Activated naive CD4-positive, alpha-beta T cell treated with anti-CD3 and anti-CD28 coated beads, Interleukin-2, amount 50 U/mL, for 16 hours (primary cell): ENCODE data around the gene DNM1.

Experiments used
- DNase-seq: peaks from one replicate; pipeline ENCODE4 v3.0.0-alpha.2; 2020

The DNM1 gene

DNA sequence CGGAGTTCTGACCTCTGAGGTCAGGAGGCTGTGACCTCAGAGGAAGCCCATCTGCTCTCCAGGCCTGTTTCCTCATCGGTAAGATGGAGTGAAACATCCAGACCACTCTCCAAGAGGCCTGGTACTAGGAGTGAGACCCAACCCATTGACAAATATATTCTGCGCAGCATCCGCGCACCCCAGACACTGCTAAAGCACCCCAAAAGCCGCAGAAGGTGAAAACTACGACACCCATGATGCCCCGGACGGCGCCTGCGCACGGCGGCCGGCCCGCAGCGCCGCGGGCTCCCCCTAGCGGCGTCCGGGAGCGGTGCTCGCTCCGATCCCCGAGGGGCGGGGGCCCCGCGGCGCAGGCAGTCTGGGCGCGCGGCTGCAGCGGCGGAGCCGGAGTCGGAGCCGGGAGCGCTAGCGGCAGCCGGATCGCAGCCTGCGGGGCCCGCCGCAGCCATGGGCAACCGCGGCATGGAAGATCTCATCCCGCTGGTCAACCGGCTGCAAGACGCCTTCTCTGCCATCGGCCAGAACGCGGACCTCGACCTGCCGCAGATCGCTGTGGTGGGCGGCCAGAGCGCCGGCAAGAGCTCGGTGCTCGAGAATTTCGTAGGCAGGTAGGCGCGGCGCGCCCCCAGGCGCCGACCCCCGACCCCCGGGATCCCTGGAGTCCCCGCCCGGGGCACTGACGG lies at the start of gene DNM1:
TSS of gene DNM1 (plus strand) at position 356 of the 683 bp plus-strand sequence. CDS start at position 448, 92 bp downstream.
- peak; percentile 70 for DNase-seq

DNA sequence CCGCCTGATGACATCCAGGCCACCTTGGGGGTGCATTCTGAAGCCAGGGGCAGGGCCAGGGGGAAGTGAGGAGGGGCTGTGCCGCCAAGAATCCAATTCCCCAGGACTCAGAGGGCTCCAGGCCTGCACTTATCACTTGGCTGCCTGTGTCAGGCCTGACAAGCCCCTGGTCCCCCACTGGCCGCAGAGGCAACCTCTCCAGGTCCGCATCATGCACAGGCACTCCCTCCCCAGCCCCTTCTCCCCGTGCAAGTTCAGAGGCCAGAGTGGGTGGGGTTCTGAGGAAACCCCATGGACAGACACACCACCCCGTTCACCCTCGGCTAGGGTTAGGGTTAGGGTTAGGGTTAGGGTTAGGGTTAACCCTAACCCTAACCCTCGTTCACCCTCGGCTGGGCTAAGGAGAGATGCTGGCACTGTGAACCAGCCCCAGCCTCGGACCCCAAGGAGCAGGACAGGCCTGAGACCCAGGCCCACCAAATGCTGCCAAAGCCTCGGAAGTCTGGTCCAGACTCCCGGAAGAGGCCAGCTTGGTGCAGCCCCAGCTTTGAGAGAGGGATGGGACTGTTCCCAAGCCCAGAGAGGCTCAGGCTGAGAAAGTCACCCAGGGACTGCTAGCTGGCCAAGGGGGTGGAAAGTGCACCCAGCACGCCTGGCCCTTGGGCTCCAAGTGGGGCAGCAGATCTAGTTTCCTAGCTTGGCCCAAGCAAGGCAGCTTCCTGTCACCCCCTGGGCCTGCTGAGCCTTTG lies 49.1 kb upstream of the DNM1 start:
- no peak for DNase-seq

DNA sequence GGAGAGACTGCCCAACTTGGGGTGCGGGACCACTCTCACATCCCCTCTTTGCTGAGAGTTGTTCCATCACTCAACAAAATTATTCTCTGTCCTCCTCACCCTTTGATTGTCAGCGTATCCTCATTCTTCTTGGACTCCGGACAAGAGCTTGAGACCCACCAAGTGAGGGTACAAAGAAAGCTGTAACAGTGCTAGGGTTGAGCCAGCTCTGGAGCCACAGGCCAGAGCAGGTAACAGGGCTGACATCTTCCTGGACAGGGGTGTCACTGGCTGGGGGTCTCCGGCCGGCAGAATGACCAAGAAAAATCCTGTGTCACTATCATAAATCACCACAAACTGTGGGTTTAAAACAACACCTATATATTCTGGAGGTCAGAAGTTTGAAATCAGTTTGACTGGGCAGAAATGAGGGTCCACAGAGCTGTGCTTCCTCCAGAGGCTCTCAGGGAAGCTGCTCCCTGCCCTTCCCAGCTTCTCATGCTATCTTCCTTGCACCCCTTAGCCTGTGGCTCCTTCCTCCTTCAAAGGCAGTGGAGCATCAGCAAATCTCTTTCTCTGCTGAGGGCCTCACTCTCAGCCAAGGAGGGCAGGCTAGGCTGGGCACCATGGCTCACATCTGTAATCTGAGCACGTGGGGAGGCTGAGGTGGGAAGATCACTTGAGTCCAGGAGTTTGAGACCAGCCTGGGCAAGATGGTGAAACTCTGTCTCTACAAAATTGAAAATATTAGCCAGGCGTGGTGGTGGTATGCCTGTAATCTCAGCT lies 47.3 kb upstream of the DNM1 start:
- no peak for DNase-seq

DNA sequence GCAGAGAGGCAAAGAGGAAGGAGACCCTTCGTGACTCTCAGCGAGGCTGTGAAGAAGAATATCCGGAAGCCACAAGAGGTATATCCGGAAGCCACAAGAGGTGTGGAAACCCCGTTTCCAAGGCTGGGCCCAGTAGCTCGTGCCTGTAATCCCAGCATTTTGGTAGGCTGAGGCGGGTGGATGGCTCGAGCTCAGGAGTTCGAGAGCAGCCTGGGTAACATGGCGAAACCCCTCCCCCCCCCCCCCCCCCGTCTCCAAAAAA lies 43.7 kb upstream of the DNM1 start:
- peak; percentile 41 for DNase-seq

DNA sequence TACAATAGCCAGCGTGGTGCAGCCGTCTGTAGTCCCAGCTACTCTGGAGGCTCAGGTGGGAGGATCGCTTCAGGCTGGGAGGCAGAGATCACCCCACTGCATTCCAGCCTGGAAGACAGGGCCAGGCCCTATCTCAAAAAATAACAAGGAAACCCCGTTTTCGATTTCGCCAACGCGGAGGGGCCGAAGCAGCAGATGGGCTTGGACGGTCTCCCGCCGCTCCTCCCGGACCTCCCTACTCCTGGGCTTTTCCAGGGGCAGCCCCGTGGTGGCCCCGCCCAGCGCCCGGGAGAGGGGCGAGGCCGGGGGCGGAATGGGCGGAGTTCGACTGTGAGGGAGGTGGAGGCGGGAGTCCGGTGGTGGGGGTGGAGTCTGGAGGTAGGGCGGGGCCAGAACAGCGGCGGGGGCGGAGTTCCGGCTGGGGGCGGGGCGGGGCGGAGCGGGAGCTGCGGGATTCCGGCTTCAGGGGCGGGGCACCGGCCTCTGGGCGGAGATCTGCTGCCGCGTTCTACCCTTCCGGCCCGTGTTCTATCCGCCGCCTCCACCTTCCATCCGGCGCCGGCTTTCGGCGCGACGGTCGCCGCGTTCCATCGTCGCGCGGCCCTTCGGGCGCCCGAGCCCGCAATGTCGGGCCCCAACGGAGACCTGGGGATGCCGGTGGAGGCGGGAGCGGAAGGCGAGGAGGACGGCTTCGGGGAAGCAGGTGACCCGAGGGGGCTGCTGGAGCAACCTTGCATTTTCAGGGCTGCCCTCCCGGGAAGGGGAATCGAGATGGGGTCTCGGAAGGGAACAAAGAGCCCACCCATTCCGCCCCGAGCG lies 43.2 kb upstream of the DNM1 start, which contains the start of gene BBLN:
TSS of gene BBLN (plus strand) at position 482 of the 819 bp plus-strand sequence. CDS start at position 625, 143 bp downstream.
- peak; percentile 95 for DNase-seq

DNA sequence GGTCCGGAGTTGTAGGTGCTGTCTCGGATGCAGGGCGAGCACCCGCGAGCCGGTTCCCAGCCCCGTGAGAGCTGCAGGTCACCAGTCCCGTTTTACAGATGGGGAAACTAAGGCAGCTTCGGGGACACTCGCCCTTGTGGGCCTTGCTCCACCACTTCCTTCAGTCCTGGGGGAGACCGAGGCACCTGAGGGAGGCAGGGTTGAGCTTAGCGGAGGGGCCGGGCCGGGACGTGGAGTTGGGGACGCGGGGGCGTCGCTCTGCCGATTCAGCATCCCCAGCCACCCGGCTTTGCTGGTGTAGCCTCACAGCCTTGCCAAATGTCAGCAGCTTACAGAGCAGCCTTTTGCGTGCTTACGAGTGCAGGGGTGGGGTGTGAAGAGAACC lies 42.6 kb upstream of the DNM1 start:
- DNase-seq = peak; percentile 66

DNA sequence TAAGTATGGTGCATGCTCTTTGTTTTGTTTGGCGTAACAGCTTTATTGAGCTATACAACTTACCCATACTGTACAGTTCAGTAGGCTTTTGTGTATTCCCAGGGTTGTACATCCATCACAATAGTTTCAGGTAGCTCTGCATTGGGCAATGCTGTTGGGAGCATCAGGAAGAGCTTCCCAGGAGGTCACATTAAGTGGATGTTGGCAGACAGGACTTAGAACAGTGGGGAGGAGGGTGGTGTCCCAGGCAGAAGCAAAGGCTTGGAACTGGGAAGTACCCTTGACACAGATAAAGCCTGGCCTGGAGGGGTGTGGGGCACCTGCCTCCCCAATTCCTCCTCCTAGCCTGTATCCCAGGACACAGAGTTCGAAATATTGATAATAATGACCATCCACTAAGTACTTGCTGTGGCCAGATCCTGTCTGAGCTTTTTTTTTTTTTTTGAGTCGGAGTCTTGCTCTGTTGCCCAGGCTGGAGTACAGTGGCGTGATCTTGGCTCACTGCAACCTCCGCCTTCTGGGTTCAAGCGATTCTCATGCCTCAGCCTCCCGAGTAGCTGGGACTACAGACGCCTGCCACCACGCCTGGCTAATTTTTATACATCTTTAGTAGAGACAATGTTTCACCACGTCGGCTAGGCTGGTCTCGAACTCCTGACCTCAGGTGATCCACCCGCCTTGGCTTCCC lies 41.8 kb upstream of the DNM1 start:
- no peak for DNase-seq

DNA sequence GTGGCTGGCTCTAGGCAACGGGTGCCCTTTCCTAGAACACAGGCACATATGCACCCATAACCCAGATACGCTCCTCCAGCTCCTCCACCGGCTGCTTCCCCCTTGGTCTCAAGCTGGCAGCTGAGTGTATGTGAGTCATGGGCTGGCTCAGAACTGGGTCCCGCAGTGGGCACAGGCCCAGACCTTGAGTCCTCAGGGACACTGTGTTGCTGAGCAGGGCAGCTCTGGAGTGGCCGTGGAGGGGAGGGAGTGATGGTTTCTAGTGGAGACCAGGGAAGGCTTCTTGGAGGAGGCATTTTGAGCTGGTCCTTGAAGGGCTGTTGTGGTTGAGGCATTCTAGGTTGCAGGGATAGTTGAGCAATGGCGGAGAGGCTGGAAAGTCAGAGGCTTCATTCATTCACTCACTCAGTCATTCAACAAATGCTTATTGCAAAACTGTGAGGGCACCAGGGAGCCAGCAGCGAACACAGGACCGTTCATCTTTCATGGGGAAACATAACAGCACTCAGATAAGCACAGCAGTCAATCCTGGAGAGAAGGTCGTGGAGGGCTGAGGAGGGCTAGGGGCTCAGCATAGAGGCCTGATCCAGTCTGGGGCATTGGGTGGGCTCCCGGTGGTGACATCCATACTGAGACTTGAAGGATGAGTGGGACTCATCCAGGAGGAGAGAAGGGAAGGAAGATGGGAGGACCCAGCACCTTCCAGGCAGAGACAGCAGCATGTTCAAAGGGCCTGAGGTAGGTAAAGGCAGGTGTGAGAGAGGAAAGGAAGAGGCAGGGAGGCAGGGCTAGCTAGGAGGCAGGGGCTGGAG lies 40.8 kb upstream of the DNM1 start:
- no peak for DNase-seq

DNA sequence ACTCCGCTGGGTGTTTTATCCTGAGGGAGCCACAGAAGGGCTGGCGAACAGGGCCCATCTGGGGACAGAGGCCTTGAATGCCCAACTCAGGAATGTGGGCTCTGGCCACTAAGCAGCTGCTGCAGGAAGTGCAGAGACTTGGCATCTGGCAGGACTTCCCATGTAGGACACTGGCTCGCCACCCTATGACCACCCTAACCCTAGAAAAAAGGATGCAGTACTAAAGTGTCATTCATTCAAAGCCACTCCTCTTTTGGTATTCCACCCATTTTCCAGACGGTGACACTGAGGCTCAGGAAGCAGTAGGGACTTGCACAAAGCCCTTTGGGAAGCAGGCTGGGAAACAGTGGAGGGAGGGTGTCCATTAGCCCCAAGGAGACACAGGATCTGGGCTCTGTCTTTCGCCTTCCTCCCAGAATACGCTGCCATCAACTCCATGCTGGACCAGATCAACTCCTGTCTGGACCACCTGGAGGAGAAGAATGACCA lies 40.1 kb upstream of the DNM1 start:
- no peak for DNase-seq

DNA sequence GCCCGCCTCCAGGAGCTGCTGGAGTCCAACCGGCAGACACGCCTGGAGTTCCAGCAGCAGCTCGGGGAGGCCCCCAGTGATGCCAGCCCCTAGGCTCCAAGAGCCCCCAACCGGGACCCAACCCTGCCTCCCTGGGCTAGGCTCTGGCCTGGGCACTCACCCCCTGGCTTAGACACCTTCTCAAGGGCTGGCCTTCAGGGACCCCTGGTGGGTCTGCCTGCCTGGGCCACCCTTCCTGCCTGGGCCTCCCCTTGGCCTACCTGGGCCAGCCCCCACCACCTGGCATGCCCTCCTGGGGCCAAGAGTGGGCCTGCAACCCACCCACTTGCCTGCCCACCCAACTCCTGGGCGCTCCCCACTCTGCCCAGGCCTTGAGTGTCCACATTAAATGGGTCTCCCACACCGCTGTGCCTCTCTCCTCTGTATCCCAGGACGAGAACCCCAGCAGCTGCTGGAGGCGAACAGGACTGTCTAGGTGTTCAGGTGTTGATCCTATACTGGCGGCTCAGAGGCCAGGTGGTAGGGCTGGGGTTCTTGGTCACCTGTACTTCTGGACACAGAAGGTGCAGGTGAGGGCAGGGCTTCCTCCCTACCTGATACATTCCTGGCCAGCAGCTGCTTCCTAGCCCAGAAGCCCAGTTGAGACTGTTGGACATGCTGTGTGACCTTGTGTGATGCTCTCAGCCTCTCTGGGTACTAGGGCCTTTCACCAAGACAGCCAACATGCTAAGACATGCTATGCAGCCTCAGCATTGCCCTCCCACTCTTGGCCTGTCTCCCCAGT lies 39.5 kb upstream of the DNM1 start:
- DNase-seq = no peak

DNA sequence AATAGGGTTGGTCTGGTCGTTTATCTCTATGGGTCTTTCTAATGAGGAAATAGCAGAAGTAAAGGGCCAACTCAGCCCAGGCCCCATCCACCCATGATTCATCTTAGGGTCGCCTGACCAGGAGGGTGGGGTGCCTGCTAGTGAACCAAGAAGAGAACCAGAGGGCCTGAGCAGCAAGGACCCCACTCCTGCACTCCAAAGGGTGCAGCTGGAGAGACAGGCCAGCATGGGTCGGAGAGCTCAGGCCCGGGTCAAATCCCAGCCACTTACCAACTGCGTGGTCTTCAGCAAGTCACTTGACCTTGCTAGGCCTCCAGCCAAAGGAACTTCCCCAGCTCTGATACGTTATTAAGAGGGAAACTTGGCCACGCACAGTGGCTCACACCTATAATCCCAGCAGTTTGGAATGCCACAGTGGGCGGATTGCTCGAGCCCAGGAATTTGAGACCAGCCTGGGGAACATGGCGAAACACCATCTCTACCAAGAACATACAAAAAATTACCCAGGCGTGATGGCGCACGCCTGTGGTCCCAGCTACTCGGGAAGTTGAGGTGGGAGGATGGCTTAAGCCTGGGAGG lies 38.8 kb upstream of the DNM1 start:
- no peak for DNase-seq

DNA sequence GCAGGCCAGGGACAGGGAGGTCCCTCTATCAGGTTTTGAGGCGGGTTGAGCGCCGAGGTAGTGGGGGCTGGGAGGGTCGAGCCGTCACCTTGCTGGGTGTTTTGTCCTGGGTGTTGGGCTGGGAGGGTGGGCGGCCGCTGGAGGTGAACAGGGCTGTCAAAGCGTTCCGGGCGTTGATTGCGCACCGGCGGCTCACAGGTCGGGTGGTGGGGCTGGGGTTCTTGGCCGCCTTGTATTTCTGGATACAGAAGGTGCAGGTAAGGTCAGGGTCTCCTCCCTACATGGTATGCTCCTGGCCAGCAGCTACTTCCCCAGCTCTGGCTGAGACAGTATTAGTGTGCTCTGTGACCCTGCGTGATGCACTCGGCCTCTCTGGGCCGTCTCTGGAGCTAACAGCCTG lies 37.0 kb upstream of the DNM1 start:
- no peak for DNase-seq

DNA sequence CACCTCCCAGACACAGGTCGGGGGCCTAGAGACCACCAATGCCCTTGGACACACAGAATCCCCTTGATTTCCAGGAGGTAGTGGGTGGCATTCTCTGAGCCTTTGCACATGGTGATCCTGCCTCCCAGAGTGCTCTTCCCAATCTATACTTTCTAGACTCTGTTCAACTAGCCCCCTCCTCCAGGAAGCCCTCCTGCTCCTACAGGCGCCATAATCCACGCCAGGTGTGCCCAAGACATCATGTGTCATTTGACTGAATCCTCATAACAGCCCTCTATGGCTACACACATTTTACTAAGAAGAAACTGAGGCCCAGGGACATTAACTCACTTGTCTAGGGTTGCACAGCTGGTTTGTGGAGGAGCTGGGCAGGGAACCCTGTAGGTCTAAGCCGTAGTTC lies 36.0 kb upstream of the DNM1 start:
- no peak for DNase-seq

DNA sequence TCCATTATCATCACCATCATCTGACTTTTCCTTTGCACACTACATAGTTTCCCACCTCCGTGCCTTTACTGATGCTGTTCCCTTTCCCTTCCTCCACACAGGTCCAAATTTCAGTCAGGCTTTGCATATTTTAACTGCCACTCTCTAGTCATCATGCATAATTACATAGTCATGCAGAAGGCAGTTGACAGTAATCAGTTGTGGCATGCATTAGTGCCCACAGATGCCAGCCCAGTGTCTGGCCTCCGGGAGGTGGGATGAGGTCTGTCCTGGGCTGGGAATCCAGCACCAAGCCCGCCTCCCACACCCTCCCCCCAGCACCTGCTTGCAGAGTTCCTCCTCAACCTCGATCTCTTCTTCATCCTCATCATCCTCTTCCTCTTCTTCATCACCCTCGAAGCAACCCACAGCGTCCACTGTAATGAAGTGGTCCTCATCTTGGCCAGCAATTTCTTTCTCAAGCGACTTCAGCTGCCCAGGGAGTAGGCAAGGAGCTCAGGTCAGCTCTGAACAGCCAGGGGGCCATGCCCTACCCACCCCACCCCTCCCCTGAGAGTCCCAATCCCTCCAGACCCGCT lies 34.4 kb upstream of the DNM1 start:
- DNase-seq = no peak

DNA sequence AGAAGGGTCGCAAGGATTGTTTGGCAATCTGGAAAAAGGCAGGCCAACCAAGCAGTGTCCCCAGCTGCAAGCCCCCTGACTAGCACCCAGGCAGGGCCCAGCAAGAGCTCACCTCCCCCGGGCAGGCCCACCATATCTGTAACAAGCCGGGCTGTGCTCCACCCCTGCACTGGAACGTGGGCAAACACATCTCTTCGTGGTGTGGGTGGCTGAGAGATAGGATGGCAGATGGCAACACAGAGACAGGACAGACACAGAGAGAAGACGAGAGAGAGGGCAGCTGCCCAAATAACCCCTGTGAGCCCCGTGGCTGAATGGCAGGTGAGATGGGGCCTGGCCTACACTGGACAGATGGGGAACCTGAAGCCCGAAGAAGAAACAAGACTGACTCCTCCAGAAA lies 33.7 kb upstream of the DNM1 start:
- DNase-seq = no peak

DNA sequence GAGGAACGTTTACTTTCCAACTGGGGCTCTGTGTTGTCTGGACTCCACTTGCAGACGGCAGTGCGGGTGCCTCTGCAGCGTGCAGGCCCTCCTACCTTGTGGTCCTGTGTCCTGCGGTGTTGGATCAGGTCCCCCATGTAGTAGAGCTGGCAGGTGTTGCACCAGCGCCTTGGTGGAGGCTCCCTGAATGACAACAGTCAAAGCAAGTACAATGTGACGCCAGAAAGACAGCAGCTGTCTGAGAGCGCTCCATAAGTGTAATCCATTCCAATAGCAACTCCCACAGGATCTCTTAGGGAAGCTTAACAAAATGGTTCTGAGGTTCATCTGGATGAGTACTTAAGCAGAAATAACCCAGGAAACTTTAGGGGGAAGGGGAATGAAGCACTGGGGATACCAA lies 33.3 kb upstream of the DNM1 start:
- no peak for DNase-seq

DNA sequence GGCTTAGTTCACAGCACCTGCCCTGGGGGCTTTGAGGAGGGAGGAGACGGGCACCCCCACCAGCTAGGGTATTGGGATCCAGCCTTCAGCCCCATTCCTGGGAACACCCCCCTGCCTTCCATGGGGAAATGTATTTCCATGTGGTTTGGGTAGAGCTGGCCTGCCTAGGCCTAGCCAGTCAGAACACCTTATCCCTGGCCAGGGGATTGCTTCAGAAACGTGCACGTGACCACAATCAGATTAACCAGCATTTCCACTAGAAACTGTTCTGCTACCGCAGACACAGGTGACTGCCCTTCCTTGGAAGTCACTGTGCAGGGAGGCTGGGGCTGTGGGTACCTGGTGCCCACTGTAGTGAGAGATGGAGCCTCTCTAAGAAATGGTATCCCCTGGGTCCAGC lies 29.1 kb upstream of the DNM1 start:
- DNase-seq = no peak

DNA sequence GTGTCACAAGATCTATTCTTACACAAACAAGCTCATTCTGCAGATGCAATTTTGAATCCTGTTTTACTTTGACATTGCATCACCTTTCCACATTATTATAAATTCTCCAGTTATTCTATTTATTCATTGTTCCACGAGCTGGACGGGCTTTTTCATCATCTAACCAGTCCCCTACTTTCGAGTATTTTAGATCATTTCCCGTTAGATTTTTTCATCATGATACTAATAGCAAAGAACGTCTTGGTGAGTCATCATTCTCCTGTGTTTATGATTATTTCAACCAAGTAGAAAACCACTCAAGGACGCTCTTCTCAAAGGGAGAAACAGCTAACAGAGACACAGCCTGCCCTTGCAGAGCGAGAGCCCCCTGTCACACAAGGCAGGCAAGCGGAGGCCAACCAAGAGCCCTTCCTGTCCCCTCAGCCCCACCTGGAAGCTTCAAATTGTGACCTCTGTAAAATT lies 28.0 kb upstream of the DNM1 start:
- DNase-seq = no peak

DNA sequence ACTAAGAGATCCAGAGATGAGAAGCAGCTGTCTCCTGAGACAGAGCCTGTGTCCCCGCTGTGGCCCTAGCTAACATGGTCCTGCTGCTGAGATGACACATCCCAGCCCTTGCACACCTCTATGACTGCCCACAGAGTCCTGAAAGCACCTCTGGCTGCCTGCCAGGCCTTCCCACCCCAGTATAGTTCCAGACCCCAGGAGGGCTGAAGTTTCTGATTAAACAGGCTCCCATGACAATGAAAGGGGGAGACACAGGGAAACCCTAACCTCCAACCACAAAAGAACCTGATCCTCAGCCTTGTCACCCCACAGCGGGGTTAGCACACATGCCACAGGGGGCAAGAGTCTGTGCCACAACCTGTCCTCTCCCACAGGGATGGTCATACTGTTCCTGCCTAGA lies 27.5 kb upstream of the DNM1 start:
- DNase-seq = no peak
